Naive B cell (primary cell): ENCODE results near the gene DMXL1. TPM values are rescaled to one million over a fixed set of nuclear protein-coding genes. Genes with fewer than 3 reads are reported as not detected.
"Not testable (repeated sequence)": the region's sequence is repeated elsewhere in the genome, so short reads cannot be mapped to it uniquely, and the experiment has no call there.

ENCODE experiments used
- ATAC-seq, 2 donors: fragments of 150-1000 bp; cut with Tn5 transposase; 2 replicates each; pipeline ENCODE4 v1.10.0; 2021; ENCODE audit warnings: low read depth in 2 of 2, mild to moderate bottlenecking in 2 of 2, moderate library complexity in 2 of 2
- DNase-seq: peaks from one replicate; pipeline ENCODE4 v3.0.0; 2022
- H3K27ac Mint-ChIP-seq, 6 donors: one replicate each; pipeline ENCODE4 v1.8.0; 2020 to 2022; ENCODE audit warnings: mild to moderate bottlenecking in 6 of 6, mixed read lengths in 6 of 6, moderate library complexity in 5 of 6, inconsistent platforms in 2 of 6
- H3K27me3 Mint-ChIP-seq, 3 donors: one replicate each; pipeline ENCODE4 v1.8.0; 2021 to 2022; ENCODE audit warnings: mixed read lengths in 3 of 3, mild to moderate bottlenecking in 1 of 3
- H3K36me3 Mint-ChIP-seq, 2 donors: one replicate each; pipeline ENCODE4 v1.8.0; 2020 to 2022; ENCODE audit warnings: mixed read lengths in 2 of 2, inconsistent platforms in 1 of 2, mild to moderate bottlenecking in 1 of 2
- H3K4me1 Mint-ChIP-seq, 3 donors: one replicate each; pipeline ENCODE4 v1.8.0; 2020 to 2022; ENCODE audit warnings: mixed read lengths in 3 of 3, inconsistent platforms in 1 of 3, mild to moderate bottlenecking in 1 of 3, moderate library complexity in 1 of 3
- H3K4me3 Mint-ChIP-seq, 8 donors: one replicate each; pipeline ENCODE4 v1.8.0; 2020 to 2022; ENCODE audit warnings: mild to moderate bottlenecking in 8 of 8, mixed read lengths in 8 of 8, moderate library complexity in 8 of 8, inconsistent platforms in 2 of 8
- H3K9me3 Mint-ChIP-seq, 7 donors: one replicate each; pipeline ENCODE4 v1.8.0; 2020 to 2022; ENCODE audit warnings: mixed read lengths in 7 of 7, mild to moderate bottlenecking in 5 of 7, inconsistent platforms in 2 of 7, moderate library complexity in 1 of 7
- polyA plus RNA-seq, 6 donors: library from polyadenylated mRNA; unstranded; fragments of 300-500 nt; fragmentation: Illumina TruSeq; gene quantifications; one replicate each; pipeline ENCODE4 v1.2.3, GENCODE V29; 2021; ENCODE audit warnings: low read depth in 6 of 6

DMXL1 gene
- polyA plus RNA-seq, 6 donors from 2014 or later = 52.7 to 78.5 (median 69.0) TPM

GRCh38 chr5:119074419-119074818 lies 3.5 kb downstream of the DMXL1 start:
- no peaks in the 10 kb centered on the region for H3K9me3 Mint-ChIP-seq
- no peaks in the 10 kb centered on the region for H3K27me3 Mint-ChIP-seq
- no peaks in the 10 kb centered on the region for H3K36me3 Mint-ChIP-seq
- ATAC-seq (no peak), DNase-seq (peak; percentile 31)
- peak overlapping the region; percentile 60 to 86 (median 77) for H3K27ac Mint-ChIP-seq
- H3K4me1 Mint-ChIP-seq = peaks cover 44 to 64% (median 63%) of the 10 kb centered on the region in 3 donors
- peak overlapping the region; percentile 80 to 100 (median 89) for H3K4me3 Mint-ChIP-seq

- peaks cover 51 to 70% (median 68%) of the 10 kb centered on the region in 3 donors for H3K4me1 Mint-ChIP-seq
- not testable (repeated sequence) for H3K27me3 Mint-ChIP-seq, ATAC-seq, H3K36me3 Mint-ChIP-seq, DNase-seq, H3K9me3 Mint-ChIP-seq
- H3K27ac Mint-ChIP-seq = peak overlapping the region in 5 of 6 donors; percentile 74 to 93 (median 92)
- peak overlapping the region in 7 of 8 donors; percentile 35 to 75 (median 55) for H3K4me3 Mint-ChIP-seq
Observed at GRCh38 chr5:119075269-119075668, 4.4 kb downstream of the DMXL1 start.

GRCh38 chr5:119076080-119076479 lies 5.2 kb downstream of the DMXL1 start:
- H3K27ac Mint-ChIP-seq = peak overlapping the region; percentile 42 to 95 (median 89)
- DNase-seq = no peak
- H3K27me3 Mint-ChIP-seq = no peaks in the 10 kb centered on the region
- H3K36me3 Mint-ChIP-seq = peaks cover 0 to 4% of the 10 kb centered on the region in 2 donors
- H3K4me1 Mint-ChIP-seq = peaks cover 59 to 74% (median 73%) of the 10 kb centered on the region in 3 donors
- no peaks in the 10 kb centered on the region for H3K9me3 Mint-ChIP-seq
- H3K4me3 Mint-ChIP-seq = peak overlapping the region; percentile 52 to 81 (median 62)
- ATAC-seq = no peak

- Mint-ChIP-seq H3K27ac (peak overlapping the region in 3 of 6 donors; percentile 33 to 86 (median 70)), H3K4me3 (peak overlapping the region in 2 of 8 donors; percentile 62 to 83), H3K9me3 (no peaks in the 10 kb centered on the region), H3K36me3 (peaks cover 0 to 4% of the 10 kb centered on the region in 2 donors), H3K27me3 (no peaks in the 10 kb centered on the region), H3K4me1 (peaks cover 61 to 79% (median 78%) of the 10 kb centered on the region in 3 donors)
- ATAC-seq (no peak), DNase-seq (no peak)
Observed at GRCh38 chr5:119077444-119077843, 6.6 kb downstream of the DMXL1 start.

GRCh38 chr5:119078071-119078846 lies 7.4 kb downstream of the DMXL1 start:
- H3K4me1 Mint-ChIP-seq = peaks cover 59 to 79% (median 78%) of the 10 kb centered on the region in 3 donors
- peaks cover 0 to 4% of the 10 kb centered on the region in 2 donors for H3K36me3 Mint-ChIP-seq
- no peaks in the 10 kb centered on the region for H3K9me3 Mint-ChIP-seq
- DNase-seq (no peak), ATAC-seq (peak in 1 of 2 donors; percentile 22)
- no peaks in the 10 kb centered on the region for H3K27me3 Mint-ChIP-seq
- H3K4me3 Mint-ChIP-seq = peak overlapping the region; percentile 42 to 80 (median 56)
- peak overlapping the region in 4 of 6 donors; percentile 49 to 78 (median 68) for H3K27ac Mint-ChIP-seq

GRCh38 chr5:119078861-119079260 lies 8.0 kb downstream of the DMXL1 start:
- Mint-ChIP-seq H3K27me3 (no peaks in the 10 kb centered on the region), H3K27ac (peak overlapping the region in 5 of 6 donors; percentile 13 to 92 (median 63)), H3K36me3 (peaks cover 0 to 4% of the 10 kb centered on the region in 2 donors), H3K9me3 (no peaks in the 10 kb centered on the region), H3K4me3 (peak overlapping the region in 7 of 8 donors; percentile 13 to 62 (median 29)), H3K4me1 (peaks cover 59 to 80% (median 79%) of the 10 kb centered on the region in 3 donors)
- ATAC-seq (no peak), DNase-seq (no peak)

- peak overlapping the region in 6 of 8 donors; percentile 13 to 62 (median 38) for H3K4me3 Mint-ChIP-seq
- no peaks in the 10 kb centered on the region for H3K27me3 Mint-ChIP-seq
- ATAC-seq (no peak), DNase-seq (no peak)
- peak overlapping the region in 5 of 6 donors; percentile 5 to 92 (median 63) for H3K27ac Mint-ChIP-seq
- H3K36me3 Mint-ChIP-seq = peaks cover 0 to 4% of the 10 kb centered on the region in 2 donors
- H3K4me1 Mint-ChIP-seq = peaks cover 55 to 79% (median 77%) of the 10 kb centered on the region in 3 donors
- no peaks in the 10 kb centered on the region for H3K9me3 Mint-ChIP-seq
Observed at GRCh38 chr5:119079318-119079921, 8.5 kb downstream of the DMXL1 start.

GRCh38 chr5:119080936-119081335 lies 10.0 kb downstream of the DMXL1 start:
- peaks cover 0 to 5% (median 2%) of the 10 kb centered on the region in 7 donors for H3K9me3 Mint-ChIP-seq
- ATAC-seq = no peak
- H3K4me1 Mint-ChIP-seq = peaks cover 57 to 83% (median 79%) of the 10 kb centered on the region in 3 donors
- H3K27ac Mint-ChIP-seq = peak overlapping the region; percentile 38 to 85 (median 62)
- peaks cover 9 to 12% of the 10 kb centered on the region in 2 donors for H3K36me3 Mint-ChIP-seq
- no peak for DNase-seq
- H3K4me3 Mint-ChIP-seq = peak overlapping the region in 2 of 8 donors; percentile 52 to 54
- no peaks in the 10 kb centered on the region for H3K27me3 Mint-ChIP-seq

- peaks cover 17 to 24% of the 10 kb centered on the region in 2 donors for H3K36me3 Mint-ChIP-seq
- peaks cover 0 to 9% (median 2%) of the 10 kb centered on the region in 7 donors for H3K9me3 Mint-ChIP-seq
- H3K4me1 Mint-ChIP-seq = peaks cover 68 to 90% (median 84%) of the 10 kb centered on the region in 3 donors
- no peaks in the 10 kb centered on the region for H3K27me3 Mint-ChIP-seq
- no peak for DNase-seq
- no peak for ATAC-seq
- H3K4me3 Mint-ChIP-seq = peak overlapping the region in 1 of 8 donors; percentile 71
- H3K27ac Mint-ChIP-seq = peak overlapping the region in 5 of 6 donors; percentile 24 to 82 (median 63)
Observed at GRCh38 chr5:119082691-119083090, 11.8 kb downstream of the DMXL1 start.

- Mint-ChIP-seq H3K27ac (peak overlapping the region; percentile 57 to 86 (median 70)), H3K27me3 (no peaks in the 10 kb centered on the region), H3K9me3 (peaks cover 0 to 9% (median 5%) of the 10 kb centered on the region in 7 donors), H3K4me1 (peaks cover 67 to 89% (median 88%) of the 10 kb centered on the region in 3 donors), H3K36me3 (peaks cover 17 to 24% of the 10 kb centered on the region in 2 donors), H3K4me3 (peak overlapping the region in 4 of 8 donors; percentile 3 to 69 (median 15))
- ATAC-seq (peak; percentile 35 to 46), DNase-seq (no peak)
Observed at GRCh38 chr5:119083679-119084078, 12.8 kb downstream of the DMXL1 start.

GRCh38 chr5:119088438-119088837 lies 17.6 kb downstream of the DMXL1 start:
- no peak for DNase-seq
- Mint-ChIP-seq H3K27ac (peak overlapping the region in 4 of 6 donors; percentile 33 to 76 (median 53)), H3K4me1 (peaks cover 38 to 70% (median 67%) of the 10 kb centered on the region in 3 donors), H3K27me3 (no peaks in the 10 kb centered on the region), H3K9me3 (peaks cover 0 to 22% (median 12%) of the 10 kb centered on the region in 7 donors), H3K4me3 (no peak overlapping the region), H3K36me3 (peaks cover 18 to 27% of the 10 kb centered on the region in 2 donors)
- ATAC-seq = no peak

- H3K4me3 Mint-ChIP-seq = no peak overlapping the region
- peaks cover 15 to 25% of the 10 kb centered on the region in 2 donors for H3K36me3 Mint-ChIP-seq
- DNase-seq (no peak), ATAC-seq (no peak)
- H3K4me1 Mint-ChIP-seq = peaks cover 31 to 58% (median 44%) of the 10 kb centered on the region in 3 donors
- peaks cover 0 to 11% (median 8%) of the 10 kb centered on the region in 7 donors for H3K9me3 Mint-ChIP-seq
- peak overlapping the region in 3 of 6 donors; percentile 39 to 86 (median 45) for H3K27ac Mint-ChIP-seq
- no peaks in the 10 kb centered on the region for H3K27me3 Mint-ChIP-seq
Observed at GRCh38 chr5:119095611-119096010, 24.7 kb downstream of the DMXL1 start.

GRCh38 chr5:119105971-119106370 lies 35.1 kb downstream of the DMXL1 start:
- ATAC-seq (no peak), DNase-seq (no peak)
- Mint-ChIP-seq H3K4me3 (peak overlapping the region in 1 of 8 donors; percentile 40), H3K27me3 (no peaks in the 10 kb centered on the region), H3K36me3 (peaks cover 21 to 27% of the 10 kb centered on the region in 2 donors), H3K4me1 (peaks cover 11 to 26% (median 19%) of the 10 kb centered on the region in 3 donors), H3K27ac (peak overlapping the region in 2 of 6 donors; percentile 53 to 70), H3K9me3 (no peaks in the 10 kb centered on the region)
